Retinal pigment epithelial cell (primary cell): Measurements from ENCODE around the gene SLC27A1.

Experiments used
- DNase-seq: peaks from one replicate; pipeline ENCODE4 v3.0.0-alpha.2; 2010; ENCODE audit warnings: low read depth
- H3K4me3 ChIP-seq: 2 replicates; pipeline ENCODE4 v1.5.1; 2011; ENCODE audit warnings: mild to moderate bottlenecking, low read length, control low read depth, moderate library complexity
- CTCF ChIP-seq: conservative IDR thresholded peaks from 2 replicates; pipeline ENCODE4 v1.5.1; 2011; ENCODE audit warnings: low read depth, low read length, control low read depth, inconsistent platforms

SLC27A1 gene

GRCh38 chr19:17448131-17448967, 22.0 kb upstream of the SLC27A1 start, which contains the start of gene TMEM221:
Gene TMEM221 (minus strand): TSS chr19:17448668. CDS start chr19:17448462, 206 bp downstream.
- TF ChIP-seq CTCF = peak; percentile 55
- peak within 1 kb of the TSS; percentile 32 for H3K4me3 ChIP-seq
- no peak for DNase-seq

DNA sequence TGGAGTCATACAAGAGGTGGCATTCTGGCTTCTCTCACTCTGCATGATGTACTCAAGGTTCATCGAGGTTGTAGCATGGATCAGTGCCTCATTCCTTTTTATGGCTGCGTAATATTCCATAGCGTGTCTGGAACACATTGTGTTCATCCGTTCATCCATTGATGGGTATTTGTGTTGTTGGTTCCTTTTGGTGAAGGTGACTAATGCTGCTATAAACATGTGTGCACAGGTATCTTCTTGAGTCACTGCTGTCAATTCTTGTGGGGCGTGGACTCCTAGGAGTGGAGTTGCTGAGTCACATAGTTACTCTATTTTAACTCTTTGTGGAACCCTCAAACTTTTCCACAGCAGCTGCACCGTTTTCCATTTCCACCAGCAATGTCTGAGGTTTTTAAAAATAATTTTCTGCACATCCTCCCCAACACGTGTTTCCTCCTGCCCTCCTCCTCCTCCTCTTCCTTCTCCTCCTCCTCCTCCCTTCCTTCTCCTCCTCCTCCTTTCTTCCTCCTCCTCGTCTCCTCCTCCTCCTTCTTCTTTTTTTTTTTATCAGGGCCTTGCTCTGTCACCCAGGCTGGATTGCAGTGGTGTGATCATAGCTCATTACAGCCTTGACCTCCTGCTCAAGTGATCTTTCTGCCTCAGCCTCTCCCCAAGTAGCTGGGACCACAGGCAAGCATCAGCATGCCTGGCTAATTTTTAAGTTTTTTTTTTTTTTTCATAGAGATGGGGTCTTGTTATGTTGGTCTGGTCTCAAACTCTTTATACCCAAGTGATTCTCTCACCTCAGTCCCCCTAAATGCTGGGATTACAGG, 19.9 kb upstream of the SLC27A1 start:
- TF ChIP-seq CTCF = no peak
- no peak for DNase-seq
- no peak overlapping the region for H3K4me3 ChIP-seq

DNA sequence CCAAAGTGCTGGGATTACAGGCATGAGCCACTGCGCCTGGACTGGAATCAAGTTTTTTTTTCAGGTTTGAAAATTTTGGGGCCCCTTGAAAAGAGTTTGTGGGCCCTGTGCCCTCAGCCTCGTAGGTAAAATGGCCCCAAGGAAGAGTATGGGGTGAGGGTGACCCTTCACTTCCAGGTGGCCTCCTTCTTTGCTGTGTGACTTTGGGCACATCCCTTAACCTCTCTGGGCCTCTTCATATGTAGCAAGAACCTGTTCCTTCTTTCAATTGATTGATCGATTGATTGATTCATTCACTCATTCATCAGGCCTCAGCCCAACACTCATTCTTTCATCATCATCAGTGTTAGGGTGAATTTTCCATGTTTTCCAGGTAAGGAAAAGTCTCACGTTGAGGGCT, 18.5 kb upstream of the SLC27A1 start:
- no peak for TF ChIP-seq CTCF
- DNase-seq = no peak
- no peak overlapping the region for H3K4me3 ChIP-seq

DNA sequence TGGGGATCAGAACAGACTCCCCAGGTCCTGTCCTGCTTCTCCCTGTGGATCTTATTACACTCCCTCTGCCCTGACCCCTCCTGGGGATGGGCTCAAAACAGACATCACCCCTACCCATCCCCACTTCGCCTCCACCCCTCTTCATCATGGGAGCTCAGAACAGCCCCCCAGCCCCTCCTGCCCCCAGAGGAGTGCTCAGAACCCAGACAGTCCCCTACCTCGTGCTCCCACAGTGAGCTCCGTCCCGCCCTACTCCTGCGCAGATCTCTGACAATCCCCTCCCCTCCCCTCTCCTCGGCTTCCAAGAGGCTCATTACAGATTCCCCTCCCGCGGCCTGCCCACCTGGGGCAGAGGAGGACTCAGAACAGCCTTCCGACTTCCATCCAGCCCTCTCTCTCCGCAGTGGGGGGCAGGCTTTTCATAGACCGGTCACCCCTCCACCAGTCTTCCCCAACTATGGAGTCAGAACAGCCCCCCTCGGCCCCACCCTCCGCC, 15.7 kb upstream of the SLC27A1 start:
- no peak for TF ChIP-seq CTCF
- H3K4me3 ChIP-seq = no peak overlapping the region
- DNase-seq = no peak

GRCh38 chr19:17455308-17456123, 14.8 kb upstream of the SLC27A1 start:
- no peak for TF ChIP-seq CTCF
- DNase-seq = no peak
- no peak overlapping the region for H3K4me3 ChIP-seq

DNA sequence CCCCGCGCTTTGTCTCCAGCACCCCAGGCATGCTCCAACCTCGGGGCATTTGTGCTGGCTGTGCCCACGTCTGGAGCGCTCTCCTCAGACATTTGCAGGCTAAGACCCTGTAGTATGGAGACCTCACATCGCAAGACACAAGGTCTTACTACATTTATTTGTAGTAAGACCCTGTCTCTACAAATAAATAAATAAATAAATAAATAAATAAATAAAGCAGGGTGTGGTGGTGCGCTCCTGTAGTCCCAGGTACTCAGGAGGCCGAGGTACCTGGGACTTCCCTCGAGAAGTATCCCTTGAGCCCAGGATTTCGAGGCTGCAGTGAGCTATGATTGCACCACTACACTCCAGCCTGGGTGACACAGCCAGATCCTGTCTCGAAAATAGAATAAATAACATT, 14.2 kb upstream of the SLC27A1 start:
- TF ChIP-seq CTCF = no peak
- no peak overlapping the region for H3K4me3 ChIP-seq
- DNase-seq = no peak
